Activated CD4-positive, alpha-beta T cell treated with anti-CD3 and anti-CD28 coated beads, Interleukin-2, amount 50 U/mL, for 16 hours (primary cell): ENCODE results near the gene SPATA24.
"Not testable (repeated sequence)": the region's sequence is repeated elsewhere in the genome, so short reads cannot be mapped to it uniquely, and the experiment has no call there.

Experiments
- DNase-seq: peaks from one replicate; pipeline ENCODE4 v3.0.0-alpha.2; 2020

The SPATA24 gene

DNA sequence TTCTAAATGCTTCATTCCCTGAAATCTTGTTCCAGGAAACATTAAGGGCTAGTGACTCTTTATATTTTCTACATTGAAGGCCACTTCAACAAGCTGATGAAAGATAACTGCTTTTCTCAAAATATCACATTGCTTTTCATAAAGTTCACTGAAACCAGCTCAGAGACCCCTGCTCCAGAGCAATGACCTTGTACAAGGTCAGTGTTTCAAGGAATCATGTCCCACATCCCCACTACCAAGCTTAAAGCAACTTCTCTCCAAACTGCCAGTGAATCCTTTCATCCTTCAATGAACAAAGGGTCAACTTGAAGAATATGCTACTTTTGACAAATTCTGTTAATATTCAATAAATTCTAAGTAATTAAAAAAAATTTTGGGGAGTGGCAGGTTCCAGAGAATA, 12.0 kb upstream of the SPATA24 start:
- no peak for DNase-seq

DNA sequence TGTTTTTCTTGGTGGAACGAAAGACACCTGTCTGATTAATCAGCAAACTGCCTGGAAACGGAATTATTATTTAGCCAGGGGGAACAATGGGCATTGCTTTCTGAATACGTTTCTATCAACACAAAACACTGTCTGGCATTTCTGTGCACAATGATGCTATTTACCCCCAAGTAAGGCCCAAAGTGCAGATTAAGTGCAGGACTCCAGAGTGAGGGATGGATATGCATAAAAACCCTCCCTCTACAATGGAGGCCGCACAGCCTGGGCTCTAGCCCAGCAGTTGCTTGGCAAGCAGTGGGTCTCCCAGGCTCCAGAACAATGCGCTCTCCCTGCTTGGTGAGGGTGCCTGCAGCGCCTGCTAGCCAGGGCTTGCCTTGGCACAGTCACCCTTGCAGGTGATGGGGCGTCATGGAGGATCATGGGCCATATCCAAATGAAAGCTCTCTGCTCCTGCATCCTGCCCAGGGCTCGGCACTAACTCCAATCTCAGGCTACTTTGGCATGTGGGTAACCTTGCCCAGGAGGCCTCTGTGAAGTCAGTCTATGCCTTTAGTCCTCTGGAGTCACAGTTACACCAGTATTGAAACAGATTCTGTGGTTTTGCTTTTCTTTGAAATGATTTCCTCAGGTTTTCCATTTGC, 11.5 kb upstream of the SPATA24 start:
- peak; percentile 86 for DNase-seq

DNA sequence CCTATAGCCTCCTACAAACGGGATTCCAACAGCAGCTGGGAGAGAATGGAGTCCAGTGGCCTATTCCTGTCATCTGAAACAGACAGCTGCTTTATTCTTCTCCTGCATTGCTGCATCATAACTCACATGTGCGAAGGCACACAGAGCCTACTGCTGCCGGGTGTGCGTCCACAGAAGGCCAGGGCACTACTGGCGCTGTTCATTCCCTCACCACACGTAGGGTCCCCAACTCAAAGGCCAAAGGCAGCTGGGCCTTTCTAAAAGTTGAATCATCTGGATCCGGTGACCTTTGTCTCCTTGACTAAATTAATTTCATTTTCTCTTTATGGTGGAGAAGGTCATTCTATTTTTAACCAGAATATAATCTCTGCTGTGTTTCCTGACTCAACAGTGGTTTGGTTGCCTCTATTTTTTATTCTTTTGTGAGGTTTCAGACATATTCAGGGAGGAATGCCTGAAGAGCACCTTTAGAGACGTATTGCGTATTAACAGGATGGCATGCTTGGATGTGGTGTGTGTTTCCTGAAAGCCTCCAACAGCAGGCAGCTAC, 10.8 kb upstream of the SPATA24 start:
- DNase-seq = no peak

DNA sequence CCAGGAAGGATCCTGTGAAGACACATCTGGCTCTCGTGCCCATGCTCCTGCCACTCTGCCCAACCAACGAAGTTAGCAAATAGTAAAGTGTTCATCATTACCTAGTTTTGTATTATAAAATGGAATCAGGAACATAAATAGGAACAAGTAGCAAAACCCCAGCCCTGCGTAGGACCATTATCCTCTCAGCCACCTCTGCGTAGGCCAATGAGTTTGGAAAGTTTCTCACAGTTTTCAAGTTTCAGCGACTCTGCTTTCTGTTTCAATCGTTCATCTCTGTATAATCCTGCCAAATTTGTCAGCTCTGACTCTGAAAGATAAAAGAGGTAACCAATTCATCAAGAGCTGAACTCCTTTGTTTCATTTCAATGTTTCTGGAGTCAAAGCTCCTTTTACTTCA, 10.1 kb upstream of the SPATA24 start:
- no peak for DNase-seq

DNA sequence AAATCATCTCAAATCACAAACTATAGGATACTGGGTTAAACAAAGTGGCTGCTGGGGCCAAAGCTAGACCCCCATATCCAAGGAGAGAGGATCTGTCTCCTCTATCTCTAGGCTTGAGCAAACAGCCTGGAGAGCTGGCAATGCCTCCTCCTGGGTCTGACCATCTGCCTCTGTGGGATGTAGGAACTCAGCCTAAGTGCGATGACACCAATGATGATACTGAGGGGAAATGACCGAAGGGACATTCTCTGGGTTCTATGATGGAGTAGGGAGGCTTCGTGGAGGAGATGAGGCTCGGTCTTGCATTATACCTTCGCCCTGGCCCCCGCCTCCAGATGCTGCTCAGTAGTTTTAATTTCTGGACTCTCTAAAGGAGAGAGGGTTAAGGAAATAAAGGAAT, 9.3 kb upstream of the SPATA24 start:
- no peak for DNase-seq

DNA sequence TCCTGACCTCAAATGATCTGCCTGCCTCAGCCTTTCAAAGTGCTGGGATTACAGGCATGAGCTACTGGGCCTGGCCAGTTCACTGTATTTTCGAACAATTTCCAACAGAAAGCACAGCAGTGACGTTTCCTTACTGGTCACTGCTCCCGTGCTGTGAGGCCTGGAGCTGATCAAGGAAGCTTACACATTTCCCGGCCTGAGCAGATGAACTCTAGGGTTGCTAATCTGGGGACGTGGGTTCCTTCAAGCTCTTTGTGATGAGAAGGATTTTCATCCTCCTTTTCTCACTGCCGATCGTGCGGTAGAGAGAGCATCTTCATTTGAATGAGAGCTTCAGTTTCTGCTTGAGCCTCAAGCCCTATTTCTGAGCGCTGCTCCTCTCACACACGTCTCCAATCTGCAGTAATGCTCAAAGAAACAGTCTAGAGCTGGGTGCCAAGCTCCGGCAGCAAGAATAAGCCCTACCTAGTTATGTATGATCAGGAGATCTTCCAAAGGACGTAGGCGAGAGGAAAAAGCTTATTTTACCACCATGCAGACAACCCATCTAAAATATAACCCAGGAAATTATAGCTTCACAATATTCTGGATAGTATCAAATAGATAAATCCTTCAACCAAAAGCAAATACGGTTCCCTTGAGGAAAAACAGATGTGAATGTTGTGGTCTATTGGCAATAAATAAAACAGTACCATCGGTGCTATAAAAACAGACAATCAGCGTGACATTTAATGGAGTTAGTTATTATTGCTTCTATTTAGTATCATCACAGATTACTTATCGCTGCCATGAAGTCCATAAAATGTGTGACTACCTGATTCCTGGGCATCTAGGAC, 7.3 kb upstream of the SPATA24 start:
- no peak for DNase-seq

DNA sequence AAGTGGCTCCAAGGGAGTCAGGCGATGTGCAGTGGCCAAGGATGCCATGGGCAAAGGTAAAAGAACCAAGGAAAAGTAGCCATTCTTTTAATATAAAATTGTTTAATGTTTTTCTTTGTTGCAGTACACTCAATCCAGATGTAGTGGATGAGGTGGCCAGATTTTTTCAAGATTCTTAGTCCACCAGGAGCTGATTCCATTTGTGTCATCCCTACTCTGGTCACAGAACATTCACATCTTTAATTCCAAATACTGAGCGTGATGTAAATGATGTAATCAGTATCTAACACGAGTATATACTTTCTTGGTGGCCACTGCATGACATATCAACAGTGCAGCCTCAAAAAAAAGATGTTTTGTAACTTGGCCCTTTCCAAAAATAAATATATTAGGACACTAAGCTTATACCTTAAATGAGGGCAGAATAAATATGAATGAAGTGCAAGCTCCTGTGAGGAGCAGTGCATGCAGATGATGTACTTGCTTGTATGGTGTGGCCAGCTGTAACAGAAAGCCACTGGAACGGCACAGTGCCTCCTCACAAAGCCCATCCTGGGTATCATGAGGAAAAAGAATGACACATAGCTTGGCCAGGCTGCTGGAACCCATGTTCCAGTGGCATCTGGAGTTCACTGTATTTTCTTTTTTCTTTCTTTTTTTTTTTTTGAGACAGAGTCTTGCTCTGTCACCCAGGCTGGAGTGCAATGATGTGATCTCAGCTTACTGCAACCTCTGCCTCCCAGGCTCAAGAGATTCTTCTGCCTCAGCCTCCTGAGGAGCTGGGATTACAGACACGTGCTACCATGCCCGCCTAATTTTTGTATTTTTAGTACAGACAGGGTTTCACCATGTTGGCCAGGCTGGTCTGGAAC, 6.5 kb upstream of the SPATA24 start:
- DNase-seq = no peak

DNA sequence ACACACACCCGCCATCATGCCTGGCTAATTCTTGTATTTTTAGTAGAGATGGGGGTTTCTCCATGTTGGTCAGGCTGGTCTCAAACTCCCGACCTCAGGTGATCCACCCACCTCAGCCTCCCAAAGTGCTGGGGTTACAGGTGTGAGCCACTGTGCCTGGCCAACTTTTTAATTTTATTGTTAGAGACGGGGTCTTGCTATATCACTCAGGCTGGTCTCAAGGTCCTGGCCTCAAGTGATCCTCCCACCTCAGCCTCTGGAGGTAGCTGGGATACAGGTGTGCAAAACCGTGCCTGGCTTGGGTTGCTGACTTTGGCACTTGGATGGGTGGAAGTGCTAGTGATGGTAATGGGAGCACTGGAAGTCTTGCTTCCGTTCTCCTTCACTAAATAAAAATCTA, 5.2 kb upstream of the SPATA24 start:
- not testable (repeated sequence) for DNase-seq

DNA sequence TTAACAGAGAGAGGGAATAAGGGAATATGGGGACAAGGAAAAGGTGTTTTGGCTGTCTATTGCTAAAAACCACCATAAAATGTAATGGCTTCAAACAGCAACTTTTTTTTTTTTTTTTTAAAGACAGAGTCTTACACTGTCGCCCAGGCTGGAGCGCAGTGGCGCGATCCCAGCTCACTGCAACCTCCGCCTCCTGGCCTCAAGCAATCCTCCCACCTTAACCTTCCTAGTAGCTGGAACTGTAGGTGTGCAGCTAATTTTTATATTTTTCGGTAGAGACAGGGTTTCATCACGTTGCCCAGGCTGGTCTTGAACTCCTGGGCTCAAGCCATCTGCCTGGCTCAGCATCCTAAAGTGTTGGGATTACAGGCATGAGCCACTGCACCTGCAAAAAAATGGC, 4.3 kb upstream of the SPATA24 start:
- DNase-seq = no peak

DNA sequence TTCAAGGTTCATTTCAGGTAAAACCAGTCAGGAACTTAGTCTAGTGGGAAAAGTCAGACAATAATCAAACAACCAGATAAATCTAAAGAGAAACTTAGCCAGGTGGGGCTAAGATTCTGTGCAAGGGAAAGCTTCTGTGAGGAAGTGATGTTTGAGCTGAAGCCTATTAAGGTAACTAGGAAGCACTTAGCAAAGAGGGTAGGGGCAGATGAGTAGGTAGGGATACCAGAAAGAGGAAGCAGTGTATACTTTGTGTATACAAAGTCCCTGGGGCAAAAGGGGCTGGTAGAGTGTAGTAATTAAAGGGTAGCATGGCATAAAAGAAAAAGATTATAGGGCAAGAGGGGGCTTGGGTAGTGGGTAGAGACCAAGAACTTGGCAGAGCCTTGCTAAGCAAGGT, 3.6 kb upstream of the SPATA24 start:
- DNase-seq = no peak

DNA sequence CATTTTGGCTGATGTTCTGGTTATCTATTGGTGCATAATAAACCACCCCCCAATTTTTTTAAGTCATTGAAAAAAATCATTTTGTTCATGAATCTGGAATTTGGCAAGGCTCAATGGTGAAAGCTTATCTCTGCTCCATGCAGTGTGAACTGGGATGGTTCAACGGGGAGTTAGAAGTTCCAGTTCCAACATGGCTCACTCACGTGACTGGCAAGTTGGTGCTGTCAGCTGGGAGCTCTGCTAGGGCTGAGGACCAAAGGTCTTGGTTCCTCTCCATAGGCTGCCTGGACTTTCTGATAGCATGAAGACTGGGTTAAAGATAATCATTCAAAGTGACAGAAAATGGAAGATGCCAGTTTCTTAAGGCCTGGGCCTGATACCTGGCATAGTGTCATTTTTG, 3.1 kb upstream of the SPATA24 start:
- no peak for DNase-seq

DNA sequence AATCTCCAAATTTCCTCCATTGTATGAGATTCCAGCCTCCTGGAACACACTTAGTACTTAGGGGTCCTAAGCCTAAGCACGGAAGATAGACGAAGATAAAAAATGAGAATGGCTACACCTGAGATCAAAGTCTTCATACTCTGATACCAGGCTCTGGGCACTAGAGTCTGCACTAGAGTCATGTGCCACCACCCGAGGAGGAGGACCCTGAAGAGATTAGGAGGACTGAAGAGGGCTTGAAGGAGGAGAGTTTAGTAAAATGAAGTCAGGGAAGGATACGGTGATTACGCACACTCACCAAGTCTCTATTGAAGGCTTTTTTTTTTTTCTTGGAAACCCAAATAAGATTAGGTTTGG, 573 bp upstream of the SPATA24 start:
- DNase-seq = no peak

DNA sequence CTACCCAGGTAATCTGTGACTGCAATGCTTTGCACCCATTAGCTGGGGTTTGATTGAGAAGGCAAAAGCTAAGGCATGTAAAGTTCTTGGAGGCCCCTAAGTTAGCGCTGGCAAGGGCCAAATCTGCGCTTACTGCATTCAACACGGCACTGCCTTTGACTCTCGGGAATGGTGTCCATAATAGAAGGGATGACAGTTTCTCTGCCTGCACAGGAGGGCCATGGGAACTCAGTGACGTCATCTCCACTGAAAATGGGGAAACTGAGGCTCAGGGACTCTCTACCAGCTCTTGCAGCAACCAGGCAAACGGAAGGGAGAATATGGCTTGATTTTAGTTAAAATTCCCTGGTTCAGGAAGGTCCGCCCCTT, 487 bp downstream of the SPATA24 start:
- DNase-seq = no peak

DNA sequence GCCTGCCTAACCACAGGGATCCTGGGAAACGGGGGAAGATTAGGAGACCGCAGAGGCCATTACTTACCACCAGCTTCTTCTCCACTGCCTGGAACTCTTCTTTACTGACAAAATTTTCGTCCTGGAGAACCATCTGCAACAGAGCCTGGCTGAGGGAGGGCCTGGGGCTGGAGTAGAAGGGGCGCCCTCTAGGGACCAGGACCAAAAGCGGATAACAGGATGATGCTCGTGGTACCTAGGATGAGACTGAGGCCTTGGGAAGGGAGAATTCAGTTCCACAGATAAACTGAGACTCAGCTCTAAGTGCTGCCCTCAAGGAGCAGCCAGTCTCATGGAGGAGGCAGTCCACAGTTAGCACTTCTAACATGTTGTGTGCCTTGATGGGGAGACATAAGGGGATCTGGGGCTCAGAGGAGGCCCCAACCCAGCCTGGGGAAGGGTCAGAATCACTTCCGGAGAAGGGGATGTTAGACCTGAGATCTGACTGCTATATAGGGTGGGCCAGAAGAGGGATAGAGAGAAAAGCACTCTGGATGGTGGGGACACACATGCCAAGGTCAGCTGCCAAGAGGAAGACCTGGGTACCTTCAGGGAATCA, 1.2 kb downstream of the SPATA24 start:
- no peak for DNase-seq

DNA sequence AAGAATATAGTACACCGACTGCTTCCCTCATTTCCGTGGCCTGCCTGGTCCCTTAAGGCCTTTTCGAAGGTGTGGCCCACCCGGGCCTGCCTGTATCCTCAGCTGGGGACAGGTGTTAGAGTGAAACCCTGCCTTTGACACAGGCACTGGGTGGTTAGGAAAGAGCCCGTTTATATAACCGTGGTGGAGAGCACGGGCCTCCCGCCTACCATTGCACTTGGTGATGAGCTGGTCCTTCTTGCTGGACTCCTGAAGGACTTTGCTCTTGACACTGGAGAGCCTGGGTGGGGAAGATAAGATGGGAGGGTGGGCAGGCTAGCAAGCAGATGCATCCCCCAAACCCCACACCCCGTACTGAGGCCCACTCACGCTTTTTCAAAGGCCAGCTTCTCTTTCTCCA, 2.3 kb downstream of the SPATA24 start:
- DNase-seq = no peak

DNA sequence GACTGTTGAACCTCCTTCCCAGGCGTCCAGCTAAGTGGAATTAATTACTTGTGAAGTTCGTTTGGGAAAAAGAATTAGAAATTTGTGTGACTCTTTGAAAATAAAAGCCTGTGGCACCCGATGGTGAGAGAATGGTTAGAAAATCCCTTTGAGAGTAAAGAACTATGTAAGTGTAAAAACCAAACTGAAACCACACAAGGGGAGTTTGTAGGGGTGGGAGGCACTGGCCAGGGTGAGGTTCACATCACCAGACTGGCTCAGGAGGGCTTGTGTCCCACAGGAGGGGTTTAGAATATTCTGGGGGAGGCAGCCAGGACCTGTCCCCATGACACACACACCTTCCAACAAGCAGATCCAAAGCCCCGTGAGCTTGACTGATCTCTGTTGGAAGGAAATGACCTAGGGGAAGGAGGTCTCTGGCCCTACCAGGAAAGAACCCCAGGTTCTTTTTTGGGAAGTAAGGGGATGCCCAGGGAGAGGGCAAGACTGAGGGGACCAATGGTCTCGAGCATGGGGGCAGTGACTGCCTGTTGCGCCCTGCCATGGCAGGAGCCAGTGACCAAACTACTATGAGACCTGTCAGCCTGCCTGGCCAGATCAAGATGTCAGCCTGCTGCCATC, 4.3 kb downstream of the SPATA24 start:
- DNase-seq = no peak

DNA sequence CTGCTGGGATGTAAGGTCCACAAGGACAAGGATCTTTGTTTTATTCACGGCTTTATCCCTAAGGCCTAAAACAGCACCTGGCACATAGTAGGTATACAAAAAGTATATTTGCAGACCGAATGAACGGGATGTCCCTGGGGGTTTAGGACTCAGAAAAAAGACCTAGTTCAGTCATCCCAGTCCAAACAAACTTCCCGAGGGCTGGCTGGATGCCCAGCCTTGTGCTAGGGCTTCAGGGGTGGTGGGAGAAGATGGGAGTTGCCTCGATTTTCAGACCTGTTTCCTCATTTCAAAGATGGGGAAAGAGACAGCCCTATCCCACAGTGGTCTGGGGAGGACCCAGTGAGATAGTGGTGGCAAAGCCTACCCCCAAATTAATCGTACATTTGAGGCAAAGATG, 6.0 kb downstream of the SPATA24 start:
- no peak for DNase-seq

DNA sequence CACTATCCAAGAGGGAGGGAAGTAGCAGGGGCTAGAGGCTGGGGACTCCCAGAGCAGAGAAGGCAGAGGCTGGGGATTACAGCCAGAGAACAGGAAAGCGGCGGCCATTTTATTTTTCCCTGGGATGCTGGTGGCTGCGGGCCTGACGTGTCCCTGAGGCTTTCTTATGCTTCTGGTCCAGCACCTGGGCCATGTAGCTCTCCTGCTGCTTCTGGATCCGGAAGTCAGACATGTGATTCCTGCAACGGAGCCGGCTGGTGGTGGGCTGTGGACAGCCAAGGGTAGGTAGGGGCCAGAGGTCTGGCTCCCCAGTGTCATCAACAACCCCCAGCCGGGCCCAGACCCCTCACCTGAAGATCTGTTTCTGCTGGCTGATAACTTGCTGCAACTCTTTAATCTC, 7.2 kb downstream of the SPATA24 start:
- DNase-seq = no peak

DNA sequence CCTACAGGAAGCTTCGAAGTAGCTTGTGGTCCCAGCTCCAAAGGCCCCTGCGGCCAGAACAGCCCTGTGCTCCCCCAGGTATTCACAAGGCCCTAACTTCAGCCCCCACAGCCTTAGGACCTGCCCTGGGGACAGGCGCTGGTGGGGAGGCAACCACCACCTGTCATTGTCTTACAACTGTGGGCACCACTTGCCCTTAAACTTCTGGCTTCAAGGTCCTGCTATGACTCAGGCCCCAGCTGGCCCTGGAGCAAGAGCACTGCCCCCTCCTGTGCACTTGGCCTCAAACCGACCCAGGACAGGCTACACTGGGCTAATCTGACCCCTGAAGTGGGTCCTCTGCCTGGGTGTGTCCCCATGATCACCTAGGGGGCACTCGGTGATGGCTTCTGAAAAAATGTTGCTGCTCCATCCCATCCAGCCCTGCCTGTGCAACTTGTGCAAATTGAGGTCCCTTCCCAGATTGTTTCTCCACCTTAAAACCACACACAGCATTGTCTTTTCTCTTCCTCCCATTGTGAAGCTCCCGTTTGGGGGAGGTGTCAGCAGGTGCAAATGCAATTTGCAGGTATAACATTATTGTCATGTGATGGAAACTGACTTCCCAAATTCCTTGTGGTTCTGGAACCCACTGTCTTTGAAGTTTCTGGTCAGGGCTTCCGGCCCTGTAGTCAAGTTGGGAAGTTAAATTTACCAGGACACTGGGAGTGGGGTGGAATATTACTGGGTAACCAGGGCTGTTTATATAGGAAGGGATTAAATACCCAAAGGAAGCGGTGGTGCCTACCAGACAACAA, 7.8 kb downstream of the SPATA24 start:
- DNase-seq = no peak

DNA sequence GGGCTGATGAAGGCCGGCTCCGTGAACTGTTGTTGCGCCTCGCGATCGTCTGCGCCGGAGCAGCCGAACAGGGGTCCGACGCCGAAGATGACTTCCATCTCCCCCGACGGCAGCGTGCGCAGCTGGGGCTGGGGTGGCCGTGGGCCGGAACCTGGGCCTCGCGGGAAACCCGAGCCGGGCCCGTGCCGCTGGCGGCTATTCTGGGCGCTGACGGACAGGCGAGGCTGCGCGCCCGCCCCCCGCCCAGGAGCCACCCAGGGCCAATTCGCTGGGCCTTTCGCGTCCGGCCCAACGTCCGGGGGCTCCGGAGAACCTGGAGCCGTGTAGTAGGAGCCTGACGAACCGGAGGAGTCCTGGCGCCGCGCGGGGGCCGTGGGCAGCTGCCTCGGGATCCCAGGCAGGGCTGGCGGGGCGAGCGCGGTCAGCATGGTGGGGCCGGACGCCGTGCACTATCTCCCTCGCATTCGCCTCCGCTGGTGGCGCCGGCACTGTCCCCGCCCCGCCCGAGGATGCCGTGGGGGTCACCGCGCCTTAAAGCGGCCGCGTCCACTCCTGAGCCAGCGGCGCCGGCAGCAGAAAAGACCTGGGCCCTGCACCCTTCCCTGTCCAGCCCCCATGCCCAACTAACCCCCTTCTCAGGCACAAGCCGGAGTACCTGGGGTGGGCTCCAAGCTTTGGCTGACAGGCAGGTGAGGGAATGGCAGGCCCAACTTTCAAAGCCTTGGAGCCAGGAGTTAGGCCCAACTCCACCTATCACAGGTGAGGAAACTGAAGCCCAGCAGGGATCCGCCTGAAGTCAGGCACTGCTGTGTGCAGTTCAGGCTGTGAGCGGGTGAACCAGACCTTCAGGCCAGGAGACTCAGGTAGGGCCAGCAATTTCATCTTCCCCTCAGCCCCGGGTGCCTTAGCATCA, 9.0 kb downstream of the SPATA24 start, which contains the start of gene PROB1:
Gene PROB1, minus strand, starts transcription at position 451 of the 913 bp plus-strand sequence. Its CDS starts 23 bp downstream, at position 428.
- DNase-seq = no peak
